Neuronal stem cell (in vitro differentiated cells): ENCODE results near the gene CARMIL1.
A peak's percentile ranks its signal among the peaks of the same experiment; 100 is the strongest.

Experiments used
- DNase-seq: peaks from one replicate; pipeline ENCODE4 v3.0.0-alpha.2; 2013; ENCODE audit warnings: low spot score
- H2AFZ ChIP-seq: one replicate; pipeline ENCODE4 v1.6.1; 2013; ENCODE audit warnings: mild to moderate bottlenecking, low read length, inconsistent platforms
- H2AK5ac ChIP-seq: 2 replicates; pipeline ENCODE4 v1.6.1; 2013; ENCODE audit warnings: low read depth, mild to moderate bottlenecking, inconsistent platforms, low read length, moderate library complexity, mixed read lengths
- H2BK120ac ChIP-seq: 2 replicates; pipeline ENCODE4 v1.6.1; 2013; ENCODE audit warnings: low read depth, mild to moderate bottlenecking, inconsistent platforms, low read length, moderate library complexity, mixed read lengths
- H2BK12ac ChIP-seq: one replicate; pipeline ENCODE4 v1.6.1; 2013; ENCODE audit warnings: low read length, inconsistent platforms
- H2BK15ac ChIP-seq: 2 replicates; pipeline ENCODE4 v1.6.1; 2013; ENCODE audit warnings: mild to moderate bottlenecking, low read length, inconsistent platforms, mixed read lengths
- H2BK5ac ChIP-seq: one replicate; pipeline ENCODE4 v1.6.1; 2013; ENCODE audit warnings: inconsistent platforms, mild to moderate bottlenecking, low read length, moderate library complexity
- H3K14ac ChIP-seq: one replicate; pipeline ENCODE4 v1.6.1; 2013; ENCODE audit warnings: low read length, inconsistent platforms
- H3K18ac ChIP-seq: 2 replicates; pipeline ENCODE4 v1.6.1; 2013; ENCODE audit warnings: low read length, inconsistent platforms
- H3K23ac ChIP-seq: 2 replicates; pipeline ENCODE4 v1.6.1; 2013; ENCODE audit warnings: low read depth, mild to moderate bottlenecking, mixed read lengths, low read length, inconsistent platforms; ENCODE audit not compliant: poor library complexity
- H3K27ac ChIP-seq: replicated peaks from 3 replicates; pipeline ENCODE4 v1.5.1; 2013; ENCODE audit warnings: low read length, inconsistent platforms
- H3K27me3 ChIP-seq, 3 experiments: 2 replicates each; pipeline ENCODE4 v1.6.1; 2013; ENCODE audit warnings: low read length in 3 of 3, mild to moderate bottlenecking in 2 of 3, inconsistent platforms in 1 of 3, low read depth in 1 of 3, mixed read lengths in 1 of 3, moderate library complexity in 1 of 3; ENCODE audit not compliant: control insufficient read depth in 3 of 3, insufficient read depth in 3 of 3
- H3K36me3 ChIP-seq, 2 donors: replicated peaks in 1 of 2; 2 replicates each; pipeline ENCODE4 v1.6.1; 2013; ENCODE audit warnings: low read length in 2 of 2; ENCODE audit not compliant: control insufficient read depth in 2 of 2, insufficient read depth in 2 of 2
- H3K4ac ChIP-seq: 2 replicates; pipeline ENCODE4 v1.6.1; 2013; ENCODE audit warnings: inconsistent platforms, mild to moderate bottlenecking, low read length, moderate library complexity
- H3K4me1 ChIP-seq, 2 donors: 1 replicate in 1 of 2; 2 replicates in 1 of 2; pipeline ENCODE4 v1.6.1; 2013; ENCODE audit warnings: low read length in 2 of 2, low read depth in 1 of 2; ENCODE audit not compliant: control insufficient read depth in 2 of 2, insufficient read depth in 1 of 2
- H3K4me2 ChIP-seq: one replicate; pipeline ENCODE4 v1.6.1; 2013; ENCODE audit warnings: mild to moderate bottlenecking, low read length, inconsistent platforms; ENCODE audit not compliant: insufficient read depth, poor library complexity, severe bottlenecking
- H3K4me3 ChIP-seq, 2 donors: 2 replicates each; pipeline ENCODE4 v1.5.1; 2013; ENCODE audit warnings: low read length in 2 of 2, mild to moderate bottlenecking in 2 of 2, inconsistent platforms in 1 of 2, moderate library complexity in 1 of 2
- H3K79me1 ChIP-seq: one replicate; pipeline ENCODE4 v1.6.1; 2013; ENCODE audit warnings: low read depth, mild to moderate bottlenecking, inconsistent platforms, low read length, moderate library complexity
- H3K9ac ChIP-seq: one replicate; pipeline ENCODE4 v1.6.1; 2013; ENCODE audit warnings: mild to moderate bottlenecking, low read depth, low read length, inconsistent platforms; ENCODE audit not compliant: poor library complexity
- H3K9me3 ChIP-seq, 2 donors: replicated peaks in 1 of 2; 2 replicates each; pipeline versions ENCODE3 to v1.6.1; 2013; ENCODE audit warnings: low read length in 2 of 2, mild to moderate bottlenecking in 2 of 2, inconsistent platforms in 1 of 2, low read depth in 1 of 2, mixed read lengths in 1 of 2, moderate library complexity in 1 of 2; ENCODE audit not compliant: control insufficient read depth in 2 of 2, insufficient read depth in 1 of 2
- H4K8ac ChIP-seq: one replicate; pipeline ENCODE4 v1.6.1; 2013; ENCODE audit warnings: low read depth, mild to moderate bottlenecking, inconsistent platforms, low read length, moderate library complexity
- H4K91ac ChIP-seq: one replicate; pipeline ENCODE4 v1.6.1; 2013; ENCODE audit warnings: low read length, low read depth, mild to moderate bottlenecking, inconsistent platforms; ENCODE audit not compliant: poor library complexity
- WGBS, 2 donors: extraction: QIAGEN DNeasy Blood & Tissue Kit; methylation state at CpG; one replicate each; pipeline ENCODE4 v1.1.7; 2013; ENCODE audit warnings: missing lambda C conversion rate in 2 of 2, mixed read lengths in 1 of 2; ENCODE audit not compliant: insufficient read length in 2 of 2, insufficient replicate concordance in 1 of 2; ENCODE audit errors: extremely low coverage in 2 of 2; 5-methylcytosine and 5-hydroxymethylcytosine counted together

The CARMIL1 gene

GRCh38 chr6:25629198-25629576, 350.0 kb downstream of the CARMIL1 start:
- Histone ChIP-seq H2BK12ac (no peak overlapping the region), H3K4me2 (no peak overlapping the region), H3K14ac (no peak overlapping the region), H2AFZ (no peak overlapping the region), H3K4me3 (no peak overlapping the region), H3K9me3 (no peaks in the 10 kb centered on the region), H3K27ac (no peak overlapping the region), H3K4ac (no peak overlapping the region), H3K79me1 (no peaks in the 10 kb centered on the region), H2BK5ac (no peak overlapping the region), H2AK5ac (no peak overlapping the region), H4K8ac (no peak overlapping the region), H3K4me1 (peaks cover 0 to 15% of the 10 kb centered on the region in 2 donors), H3K18ac (peak overlapping the region; percentile 42), H3K9ac (no peak overlapping the region), H3K36me3 (no peaks in the 10 kb centered on the region), H2BK120ac (no peak overlapping the region), H2BK15ac (no peak overlapping the region), H4K91ac (no peak overlapping the region), H3K27me3 (peaks cover 0 to 11% (median 0%) of the 10 kb centered on the region in 3 experiments), H3K23ac (no peak overlapping the region)
- DNase-seq: no peak
- WGBS, 2 donors: no CpG with 5 or more reads among the region's 4 CpGs

- no peak overlapping the region for H2AFZ ChIP-seq
- no peak overlapping the region for H3K27ac ChIP-seq
- H3K36me3 ChIP-seq: no peaks in the 10 kb centered on the region
- H3K14ac ChIP-seq: no peak overlapping the region
- no peak overlapping the region for H3K4me3 ChIP-seq
- H2AK5ac ChIP-seq: no peak overlapping the region
- no peak overlapping the region for H4K91ac ChIP-seq
- no peak overlapping the region for H2BK12ac ChIP-seq
- H2BK15ac ChIP-seq: no peak overlapping the region
- no peaks in the 10 kb centered on the region for H3K9me3 ChIP-seq
- H3K4me2 ChIP-seq: no peak overlapping the region
- H2BK120ac ChIP-seq: no peak overlapping the region
- peak overlapping the region; percentile 16 for H3K18ac ChIP-seq
- H3K4ac ChIP-seq: no peak overlapping the region
- H3K9ac ChIP-seq: no peak overlapping the region
- H3K79me1 ChIP-seq: no peaks in the 10 kb centered on the region
- peaks cover 0 to 24% of the 10 kb centered on the region in 2 donors for H3K4me1 ChIP-seq
- peaks cover 0 to 19% (median 0%) of the 10 kb centered on the region in 3 experiments for H3K27me3 ChIP-seq
- H3K23ac ChIP-seq: no peak overlapping the region
- no CpG with 5 or more reads among the region's 4 CpGs for WGBS, 2 donors
- no peak overlapping the region for H4K8ac ChIP-seq
- DNase-seq: no peak
- no peak overlapping the region for H2BK5ac ChIP-seq
These were observed 351.5 kb downstream of the CARMIL1 start for GRCh38 chr6:25630508-25631278.

GRCh38 chr6:25635886-25636317, 356.7 kb downstream of the CARMIL1 start:
- Histone ChIP-seq H2BK15ac (no peak overlapping the region), H3K23ac (no peak overlapping the region), H3K4me3 (no peak overlapping the region), H2AK5ac (no peak overlapping the region), H3K36me3 (no peaks in the 10 kb centered on the region), H2AFZ (no peak overlapping the region), H4K91ac (no peak overlapping the region), H3K4me1 (peaks cover 0 to 20% of the 10 kb centered on the region in 2 donors), H3K79me1 (no peaks in the 10 kb centered on the region), H3K4ac (no peak overlapping the region), H3K27ac (peak overlapping the region; percentile 80), H3K27me3 (peaks cover 0 to 34% (median 0%) of the 10 kb centered on the region in 3 experiments), H3K9me3 (no peaks in the 10 kb centered on the region), H3K18ac (no peak overlapping the region), H2BK12ac (no peak overlapping the region), H2BK120ac (no peak overlapping the region), H3K9ac (no peak overlapping the region), H2BK5ac (no peak overlapping the region), H3K14ac (no peak overlapping the region), H4K8ac (no peak overlapping the region), H3K4me2 (no peak overlapping the region)
- WGBS, 2 donors: no CpG with 5 or more reads among the region's 2 CpGs
- peak; percentile 76 for DNase-seq

- WGBS, 2 donors: no CpG with 5 or more reads among the region's 1 CpG
- H2AFZ ChIP-seq: no peak overlapping the region
- H3K27me3 ChIP-seq: peaks cover 0 to 34% (median 0%) of the 10 kb centered on the region in 3 experiments
These were observed 358.0 kb downstream of the CARMIL1 start for GRCh38 chr6:25637211-25637610.

More at GRCh38 chr6:25637211-25637610, 358.0 kb downstream of the CARMIL1 start:
- Histone ChIP-seq H3K14ac (no peak overlapping the region), H3K4me3 (no peak overlapping the region), H3K36me3 (no peaks in the 10 kb centered on the region), H3K4ac (no peak overlapping the region), H3K9me3 (no peaks in the 10 kb centered on the region), H2BK12ac (no peak overlapping the region), H4K91ac (no peak overlapping the region), H3K9ac (no peak overlapping the region), H2BK120ac (no peak overlapping the region), H4K8ac (no peak overlapping the region), H3K79me1 (no peaks in the 10 kb centered on the region), H2AK5ac (no peak overlapping the region), H2BK15ac (no peak overlapping the region), H3K4me2 (no peak overlapping the region), H3K4me1 (peaks cover 0 to 13% of the 10 kb centered on the region in 2 donors), H3K27ac (no peak overlapping the region), H3K18ac (no peak overlapping the region), H2BK5ac (no peak overlapping the region), H3K23ac (no peak overlapping the region)
- DNase-seq: no peak
